Measurements from ENCODE around the gene GREB1.

Gene GREB1

DNA sequence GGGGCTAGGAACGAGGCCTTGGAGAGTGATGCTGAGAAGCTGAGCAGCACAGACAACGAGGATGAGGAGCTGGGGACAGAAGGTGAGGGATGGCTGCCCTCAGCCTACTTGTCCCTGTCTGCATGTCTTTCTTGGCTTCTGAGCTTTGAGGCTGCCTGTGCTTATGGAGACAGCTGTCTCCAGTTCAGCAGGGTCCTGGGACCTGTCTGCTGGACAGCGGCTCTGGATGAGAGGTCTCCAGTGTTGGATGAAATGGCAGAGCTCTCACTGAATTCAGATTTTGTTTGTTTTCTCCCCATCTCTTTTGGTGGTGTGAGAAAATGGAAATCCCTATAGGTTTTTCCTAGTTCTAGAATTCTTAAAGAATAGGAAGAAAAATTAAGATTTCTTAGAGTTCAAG lies 81.4 kb downstream of the GREB1 start:
- Histone ChIP-seq H3K4me1 (ENCODE audit: low read length) (no peaks in the 10 kb centered on the region), H3K27ac (ENCODE audit: low read length) (no peak overlapping the region), H3K4me2 (ENCODE audit: low read length) (no peak overlapping the region), H2AFZ (ENCODE audit: low read depth, low read length) (no peak overlapping the region), H3K79me2 (ENCODE audit: low read length) (no peaks in the 10 kb centered on the region), H3K9ac (ENCODE audit: low read length) (no peak overlapping the region), H3K4me3 (ENCODE audit: low read length) (no peak overlapping the region), H3K36me3 (replicated peaks; ENCODE audit: low read depth, low read length) (no peaks in the 10 kb centered on the region), H3K27me3 (ENCODE audit: low read depth, low read length) (no peaks in the 10 kb centered on the region), H4K20me1 (ENCODE audit: insufficient read depth, low read length) (no peaks in the 10 kb centered on the region), H3K9me3 (ENCODE audit: insufficient read depth, low read length) (no peaks in the 10 kb centered on the region)
- TF ChIP-seq EZH2phosphoT487 (IDR thresholded peaks at IDR 0.05; ENCODE audit: low read depth): no peak
- TF ChIP-seq, protein P1, sequence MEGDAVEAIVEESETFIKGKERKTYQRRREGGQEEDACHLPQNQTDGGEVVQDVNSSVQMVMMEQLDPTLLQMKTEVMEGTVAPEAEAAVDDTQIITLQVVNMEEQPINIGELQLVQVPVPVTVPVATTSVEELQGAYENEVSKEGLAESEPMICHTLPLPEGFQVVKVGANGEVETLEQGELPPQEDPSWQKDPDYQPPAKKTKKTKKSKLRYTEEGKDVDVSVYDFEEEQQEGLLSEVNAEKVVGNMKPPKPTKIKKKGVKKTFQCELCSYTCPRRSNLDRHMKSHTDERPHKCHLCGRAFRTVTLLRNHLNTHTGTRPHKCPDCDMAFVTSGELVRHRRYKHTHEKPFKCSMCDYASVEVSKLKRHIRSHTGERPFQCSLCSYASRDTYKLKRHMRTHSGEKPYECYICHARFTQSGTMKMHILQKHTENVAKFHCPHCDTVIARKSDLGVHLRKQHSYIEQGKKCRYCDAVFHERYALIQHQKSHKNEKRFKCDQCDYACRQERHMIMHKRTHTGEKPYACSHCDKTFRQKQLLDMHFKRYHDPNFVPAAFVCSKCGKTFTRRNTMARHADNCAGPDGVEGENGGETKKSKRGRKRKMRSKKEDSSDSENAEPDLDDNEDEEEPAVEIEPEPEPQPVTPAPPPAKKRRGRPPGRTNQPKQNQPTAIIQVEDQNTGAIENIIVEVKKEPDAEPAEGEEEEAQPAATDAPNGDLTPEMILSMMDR (IDR thresholded peaks at IDR 0.05; ENCODE audit: low read depth, low read length): no peak

DNA sequence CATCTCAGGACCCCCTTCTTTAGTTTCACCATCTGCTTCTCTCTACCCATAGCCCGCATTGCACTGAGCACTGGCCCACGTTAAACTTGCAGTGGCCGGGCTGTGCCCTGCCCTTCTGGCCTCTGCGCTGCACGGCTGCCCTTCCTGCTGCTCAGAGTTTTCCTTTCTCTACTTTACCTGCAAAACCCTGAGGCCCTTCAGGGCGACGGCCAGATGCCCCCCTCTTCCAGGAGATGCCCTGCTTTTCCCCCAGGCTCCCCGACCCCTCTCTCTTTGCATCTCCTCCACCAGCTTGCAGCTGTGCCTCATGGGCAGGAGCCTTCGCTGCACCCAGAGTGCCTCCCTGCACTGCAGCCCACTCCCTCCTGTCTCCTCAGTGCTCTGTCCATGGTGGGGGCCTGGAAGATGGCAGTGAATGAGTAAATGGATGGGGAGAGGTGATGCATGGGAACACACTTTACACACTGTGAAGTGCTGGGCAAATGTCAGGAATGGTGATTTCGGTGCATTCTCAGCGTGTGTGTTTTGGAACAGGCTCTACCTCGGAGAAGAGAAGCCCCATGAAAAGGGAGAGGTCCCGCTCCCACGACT lies 82.3 kb downstream of the GREB1 start:
- Histone ChIP-seq H3K4me3 (ENCODE audit: low read length) (no peak overlapping the region), H3K27ac (ENCODE audit: low read length) (no peak overlapping the region), H3K4me2 (ENCODE audit: low read length) (no peak overlapping the region), H2AFZ (ENCODE audit: low read depth, low read length) (no peak overlapping the region), H3K79me2 (ENCODE audit: low read length) (no peaks in the 10 kb centered on the region), H3K4me1 (ENCODE audit: low read length) (no peaks in the 10 kb centered on the region), H3K9me3 (ENCODE audit: insufficient read depth, low read length) (no peaks in the 10 kb centered on the region), H4K20me1 (ENCODE audit: insufficient read depth, low read length) (no peaks in the 10 kb centered on the region), H3K36me3 (replicated peaks; ENCODE audit: low read depth, low read length) (no peaks in the 10 kb centered on the region), H3K9ac (ENCODE audit: low read length) (no peak overlapping the region), H3K27me3 (ENCODE audit: low read depth, low read length) (no peaks in the 10 kb centered on the region)
- no peak for TF ChIP-seq EZH2phosphoT487 (IDR thresholded peaks at IDR 0.05; ENCODE audit: low read depth)

DNA sequence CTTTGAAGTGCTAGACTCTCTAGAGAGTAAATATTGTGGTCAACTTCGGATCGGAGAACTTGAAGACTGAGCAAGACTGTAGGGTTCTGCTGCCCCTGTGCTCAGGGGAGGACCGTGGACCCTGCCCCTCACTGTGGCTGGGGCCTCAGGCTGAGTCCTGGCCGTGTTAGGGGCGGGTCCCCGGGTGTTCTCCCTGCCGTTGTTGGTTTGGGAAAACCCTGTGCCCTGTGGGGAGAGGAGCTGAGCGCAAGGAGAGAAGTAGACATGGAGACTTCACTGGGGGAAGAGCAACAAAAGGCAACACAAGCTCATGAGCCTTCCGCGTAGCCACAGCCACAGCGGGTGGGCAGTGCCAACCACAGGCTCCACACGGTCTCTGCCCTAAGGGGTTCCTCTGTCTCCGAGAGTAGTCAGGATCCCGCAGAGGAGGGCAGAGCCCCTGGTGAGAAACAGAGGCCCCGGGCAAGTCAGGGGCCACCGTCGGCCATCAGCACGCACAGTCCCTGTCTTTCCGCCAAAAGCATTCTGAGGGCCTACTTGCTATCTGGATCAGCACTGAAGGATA lies 83.1 kb downstream of the GREB1 start:
- Histone ChIP-seq H3K4me2 (ENCODE audit: low read length) (no peak overlapping the region), H3K27ac (ENCODE audit: low read length) (no peak overlapping the region), H3K4me1 (ENCODE audit: low read length) (no peaks in the 10 kb centered on the region), H3K79me2 (ENCODE audit: low read length) (no peaks in the 10 kb centered on the region), H3K27me3 (ENCODE audit: low read depth, low read length) (no peaks in the 10 kb centered on the region), H3K36me3 (replicated peaks; ENCODE audit: low read depth, low read length) (no peaks in the 10 kb centered on the region), H3K9ac (ENCODE audit: low read length) (no peak overlapping the region), H3K9me3 (ENCODE audit: insufficient read depth, low read length) (no peaks in the 10 kb centered on the region), H2AFZ (ENCODE audit: low read depth, low read length) (no peak overlapping the region), H4K20me1 (ENCODE audit: insufficient read depth, low read length) (no peaks in the 10 kb centered on the region), H3K4me3 (ENCODE audit: low read length) (no peak overlapping the region)
- TF ChIP-seq EZH2phosphoT487 (IDR thresholded peaks at IDR 0.05; ENCODE audit: low read depth): no peak
- TF ChIP-seq, protein P1 (IDR thresholded peaks at IDR 0.05; ENCODE audit: low read depth, low read length): no peak

DNA sequence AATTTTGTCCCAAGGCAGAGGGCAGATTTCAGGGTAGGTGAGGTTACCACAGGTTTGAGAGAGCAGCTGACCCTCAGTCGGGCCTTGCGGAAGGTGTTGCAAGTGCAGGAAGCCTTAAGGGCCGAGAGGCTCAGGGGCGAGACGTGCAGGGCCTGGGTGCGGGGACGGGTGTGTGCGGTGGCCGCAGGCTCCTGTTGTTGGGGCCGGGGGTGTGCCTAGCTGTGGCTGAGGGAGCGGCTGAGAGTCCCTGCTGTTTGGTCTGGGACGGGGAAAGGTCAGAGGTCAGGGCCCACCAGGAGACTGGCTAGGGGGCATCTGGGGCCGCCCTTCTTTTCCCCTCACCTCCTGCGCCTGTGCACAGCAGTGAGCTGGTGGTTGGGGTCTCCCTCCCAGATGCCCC lies 83.7 kb downstream of the GREB1 start:
- Histone ChIP-seq H3K4me2 (ENCODE audit: low read length) (no peak overlapping the region), H4K20me1 (ENCODE audit: insufficient read depth, low read length) (no peaks in the 10 kb centered on the region), H3K79me2 (ENCODE audit: low read length) (no peaks in the 10 kb centered on the region), H3K9ac (ENCODE audit: low read length) (no peak overlapping the region), H3K9me3 (ENCODE audit: insufficient read depth, low read length) (no peaks in the 10 kb centered on the region), H3K27ac (ENCODE audit: low read length) (no peak overlapping the region), H3K27me3 (ENCODE audit: low read depth, low read length) (no peaks in the 10 kb centered on the region), H3K36me3 (replicated peaks; ENCODE audit: low read depth, low read length) (no peaks in the 10 kb centered on the region), H3K4me1 (ENCODE audit: low read length) (no peaks in the 10 kb centered on the region), H3K4me3 (ENCODE audit: low read length) (no peak overlapping the region), H2AFZ (ENCODE audit: low read depth, low read length) (no peak overlapping the region)
- TF ChIP-seq EZH2phosphoT487 (IDR thresholded peaks at IDR 0.05; ENCODE audit: low read depth): no peak
- TF ChIP-seq, protein P1 (IDR thresholded peaks at IDR 0.05; ENCODE audit: low read depth, low read length): no peak

All from OCI-LY3 (cell line).